Stimulated activated CD8-positive, alpha-beta memory T cell treated with anti-CD3 and anti-CD28 coated beads, Interleukin-4, amount 100 ng/mL, for 24 hours (primary cell): Measurements from ENCODE around the gene MCC.

Experiments
- DNase-seq: peaks from one replicate; pipeline ENCODE4 v3.0.0-alpha.2; 2020; ENCODE audit warnings: low read depth

The MCC gene

GRCh38 chr5:112976432-112977309 lies 511.6 kb downstream of the MCC start, which contains the start of gene DCP2:
Gene DCP2, plus strand, starts transcription at chr5:112976798. Its CDS starts 136 bp downstream, at chr5:112976934.
- DNase-seq = peak; percentile 93

GRCh38 chr5:112975721-112976431 lies 512.4 kb downstream of the MCC start:
- no peak for DNase-seq

- DNase-seq = no peak
Measured at GRCh38 chr5:112974901-112975300, 513.4 kb downstream of the MCC start.

GRCh38 chr5:112973904-112974303 lies 514.3 kb downstream of the MCC start:
- no peak for DNase-seq

GRCh38 chr5:112973036-112973435 lies 515.2 kb downstream of the MCC start:
- no peak for DNase-seq
